Adrenal gland (tissue), 12 donors: ENCODE results near the gene SLC15A4. TPM values are rescaled to one million over a fixed set of nuclear protein-coding genes. Genes with fewer than 3 reads are reported as not detected.

Source experiments
- DNase-seq, 7 donors: peaks; one replicate each; pipeline ENCODE4 v3.0.0-alpha.2; 2019 to 2020
- H3K27ac ChIP-seq, 5 donors: fragments of 200-600 bp; sonication (generic) in 4 of 5; 1 replicate in 3 of 5; 2 replicates in 2 of 5; pipeline versions ENCODE4 v1.5.1 to v1.8.0; 2016 to 2020; ENCODE audit warnings: mild to moderate bottlenecking in 1 of 5
- H3K27me3 ChIP-seq: fragments of 200-600 bp; 2 replicates; pipeline ENCODE4 v1.8.0; 2021
- H3K36me3 ChIP-seq, 2 donors: fragments of 200-600 bp; replicated peaks in 1 of 2; 1 replicate in 1 of 2; 2 replicates in 1 of 2; pipeline versions ENCODE4 v1.5.1 to v1.8.0; 2018 to 2022
- H3K4me1 ChIP-seq, 2 donors: fragments of 200-600 bp; replicated peaks in 1 of 2; 1 replicate in 1 of 2; 2 replicates in 1 of 2; pipeline versions ENCODE4 v1.5.1 to v1.8.0; 2018 to 2021
- H3K4me3 ChIP-seq, 4 donors: fragments of 200-600 bp; sonication (generic) in 3 of 4; one replicate each; pipeline ENCODE4 v1.5.1; 2016 to 2018
- H3K9me3 ChIP-seq, 3 donors: fragments of 200-600 bp; sonication (generic) in 1 of 3; replicated peaks in 1 of 3; 1 replicate in 2 of 3; 2 replicates in 1 of 3; pipeline versions ENCODE4 v1.5.1 to v1.8.0; 2016 to 2021
- POLR2A ChIP-seq, 2 donors: fragments of 450-650 bp; IDR thresholded peaks; one replicate each; pipeline ENCODE4 v1.6.1; 2017; ENCODE audit warnings: antibody characterized with exemption in 2 of 2, mild to moderate bottlenecking in 2 of 2, moderate library complexity in 1 of 2
- WGBS, 4 donors: extraction: QIAGEN DNeasy Blood & Tissue Kit in 2 of 4; methylation state at CpG; one replicate each; pipeline versions ENCODE4 v1.1.5 to v1.1.7; 2013 to 2017; 5-methylcytosine and 5-hydroxymethylcytosine counted together
- intact Hi-C, 2 donors: fragments of 100-400 bp; cut with DNase I; formaldehyde crosslinking; loops; one replicate each; pipeline versions ENCODE4 v1.14.1 to v1.15.0; 2022 to 2023
- polyA plus RNA-seq, 3 donors: library from polyadenylated mRNA; stranded (reverse); fragments of 200-250 nt in 2 of 3; fragments of 350-450 nt in 1 of 3; fragmentation: Illumina TruSeq in 1 of 3; extraction: RNeasy Lipid Tissue Mini Kit (QIAGEN cat#74804) in 1 of 3; gene quantifications; one replicate each; pipeline ENCODE4 v1.2.3, GENCODE V29; 2013 to 2014
- total RNA-seq, 9 donors: library from RNA; depleted of rRNA in 4 of 9; stranded (reverse); fragments of >200 nt in 4 of 9; fragments of 120-200 nt in 1 of 9; fragmentation: NEBNext Ultra II Directional in 1 of 9; extraction: Animal tissue kit (Norgen Biotek cat#: 25700) in 1 of 9; gene quantifications; one replicate each; pipeline versions ENCODE4 v1.1.0 to v1.2.4, GENCODE V29; 2013 to 2023
- TF ChIP-seq, protein P1 (sequence below), 6 experiments: fragments of 450-650 bp in 4 of 6; fragments of 200-600 bp in 2 of 6; sonication (generic) in 1 of 6; IDR thresholded peaks; 1 replicate in 5 of 6; 2 replicates in 1 of 6; pipeline versions ENCODE4 v1.5.1 to v1.8.0; 2016 to 2021; ENCODE audit warnings: antibody characterized with exemption in 6 of 6, mild to moderate bottlenecking in 2 of 6, moderate library complexity in 1 of 6
- donor health status: healthy with polysubstance abuse.
- donor health status: Bipolar disorder and iron deficiency.
- donor health status: DM: yes; HTN: yes; CAD: no.
- donor health status: DM: no; HTN: no; CAD: no.
- donor health status: DM: no; HTN: no; CAD: no.
- donor health status: DM: yes; HTN: yes; CAD: no.

The SLC15A4 gene
- total and polyA plus RNA-seq, 12 donors, result 7.1 to 31.5 (median 16.5) TPM

- H3K9me3 ChIP-seq, result no peaks in the 10 kb centered on the region
- H3K27ac ChIP-seq, result no peak overlapping the region
- intact Hi-C loops, result no loop called here
- no peak for DNase-seq
- TF ChIP-seq POLR2A (IDR thresholded peaks at IDR 0.05), result no peak
- TF ChIP-seq, protein P1, sequence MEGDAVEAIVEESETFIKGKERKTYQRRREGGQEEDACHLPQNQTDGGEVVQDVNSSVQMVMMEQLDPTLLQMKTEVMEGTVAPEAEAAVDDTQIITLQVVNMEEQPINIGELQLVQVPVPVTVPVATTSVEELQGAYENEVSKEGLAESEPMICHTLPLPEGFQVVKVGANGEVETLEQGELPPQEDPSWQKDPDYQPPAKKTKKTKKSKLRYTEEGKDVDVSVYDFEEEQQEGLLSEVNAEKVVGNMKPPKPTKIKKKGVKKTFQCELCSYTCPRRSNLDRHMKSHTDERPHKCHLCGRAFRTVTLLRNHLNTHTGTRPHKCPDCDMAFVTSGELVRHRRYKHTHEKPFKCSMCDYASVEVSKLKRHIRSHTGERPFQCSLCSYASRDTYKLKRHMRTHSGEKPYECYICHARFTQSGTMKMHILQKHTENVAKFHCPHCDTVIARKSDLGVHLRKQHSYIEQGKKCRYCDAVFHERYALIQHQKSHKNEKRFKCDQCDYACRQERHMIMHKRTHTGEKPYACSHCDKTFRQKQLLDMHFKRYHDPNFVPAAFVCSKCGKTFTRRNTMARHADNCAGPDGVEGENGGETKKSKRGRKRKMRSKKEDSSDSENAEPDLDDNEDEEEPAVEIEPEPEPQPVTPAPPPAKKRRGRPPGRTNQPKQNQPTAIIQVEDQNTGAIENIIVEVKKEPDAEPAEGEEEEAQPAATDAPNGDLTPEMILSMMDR (IDR thresholded peaks at IDR 0.05), result no peak
- WGBS, 4 donors, result 93 to 97% (median 95%) methylated on average over 15 to 19 of the region's 19 CpGs
- no peaks in the 10 kb centered on the region for H3K27me3 ChIP-seq
- peaks cover 6 to 11% of the 10 kb centered on the region in 2 donors for H3K4me1 ChIP-seq
- H3K36me3 ChIP-seq, result peaks cover 0 to 83% of the 10 kb centered on the region in 2 donors
- no peak overlapping the region for H3K4me3 ChIP-seq
These were observed 27.2 kb downstream of the SLC15A4 start for GRCh38 chr12:128796439-128797118.

GRCh38 chr12:128795530-128796361, 28.0 kb downstream of the SLC15A4 start:
- no peak for DNase-seq
- intact Hi-C loops, result no loop called here
- Histone ChIP-seq H3K27me3 (no peaks in the 10 kb centered on the region), H3K4me1 (peaks cover 6 to 11% of the 10 kb centered on the region in 2 donors), H3K36me3 (peaks cover 0 to 76% of the 10 kb centered on the region in 2 donors), H3K9me3 (no peaks in the 10 kb centered on the region), H3K4me3 (no peak overlapping the region), H3K27ac (no peak overlapping the region)
- TF ChIP-seq POLR2A (IDR thresholded peaks at IDR 0.05), result no peak
- TF ChIP-seq, protein P1 (IDR thresholded peaks at IDR 0.05), result no peak
- WGBS, 4 donors, result 85 to 89% (median 88%) methylated on average over 26 to 30 of the region's 30 CpGs

- 65 to 76% (median 72%) methylated on average over 15 to 20 of the region's 20 CpGs for WGBS, 4 donors
- peaks cover 6 to 11% of the 10 kb centered on the region in 2 donors for H3K4me1 ChIP-seq
- H3K27ac ChIP-seq, result peak overlapping the region in 1 of 5 donors; percentile 6
- DNase-seq, result no peak
- no peak for TF ChIP-seq POLR2A (IDR thresholded peaks at IDR 0.05)
- TF ChIP-seq, protein P1 (IDR thresholded peaks at IDR 0.05), result no peak
- intact Hi-C loops, result no loop called here
- no peaks in the 10 kb centered on the region for H3K27me3 ChIP-seq
- H3K9me3 ChIP-seq, result no peaks in the 10 kb centered on the region
- H3K36me3 ChIP-seq, result peaks cover 0 to 67% of the 10 kb centered on the region in 2 donors
- no peak overlapping the region for H3K4me3 ChIP-seq
These were observed 28.9 kb downstream of the SLC15A4 start for GRCh38 chr12:128794661-128795529.

DNA sequence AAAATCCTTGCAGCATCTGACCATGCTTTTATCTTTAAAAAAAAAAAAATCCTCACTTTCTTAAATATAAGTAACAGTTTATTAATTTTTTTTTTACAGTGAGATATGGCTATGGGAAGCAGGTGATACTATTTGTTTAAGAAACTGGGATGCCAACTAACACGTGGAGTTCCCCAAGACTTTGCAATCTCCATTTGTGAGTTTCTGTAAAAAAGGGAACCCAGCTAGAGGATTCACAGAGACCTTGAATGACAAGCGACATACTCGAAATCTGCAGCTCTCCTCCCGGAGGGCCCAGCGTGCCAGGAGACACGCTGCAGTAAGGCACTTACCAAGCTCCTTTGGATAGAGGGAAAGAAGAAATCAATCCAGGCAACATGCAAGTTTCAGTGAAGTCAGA, 30.1 kb downstream of the SLC15A4 start:
- WGBS, 4 donors, result 77 to 88% (median 84%) methylated on average over 6 of the region's 6 CpGs
- no peak for DNase-seq
- Histone ChIP-seq H3K9me3 (no peaks in the 10 kb centered on the region), H3K36me3 (peaks cover 0 to 60% of the 10 kb centered on the region in 2 donors), H3K27ac (no peak overlapping the region), H3K4me1 (peaks cover 6 to 11% of the 10 kb centered on the region in 2 donors), H3K27me3 (no peaks in the 10 kb centered on the region), H3K4me3 (no peak overlapping the region)
- no peak for TF ChIP-seq POLR2A (IDR thresholded peaks at IDR 0.05)
- TF ChIP-seq, protein P1 (IDR thresholded peaks at IDR 0.05), result no peak
- intact Hi-C loops, result no loop called here
